ENCODE measurements around the gene TSEN54. TPM values are rescaled to one million over a fixed set of nuclear protein-coding genes. Genes with fewer than 3 reads are reported as not detected.

TSEN54 gene
- total RNA-seq, 4 donors from 2014 or later: 11.6 to 46.6 (median 25.8) TPM

DNA sequence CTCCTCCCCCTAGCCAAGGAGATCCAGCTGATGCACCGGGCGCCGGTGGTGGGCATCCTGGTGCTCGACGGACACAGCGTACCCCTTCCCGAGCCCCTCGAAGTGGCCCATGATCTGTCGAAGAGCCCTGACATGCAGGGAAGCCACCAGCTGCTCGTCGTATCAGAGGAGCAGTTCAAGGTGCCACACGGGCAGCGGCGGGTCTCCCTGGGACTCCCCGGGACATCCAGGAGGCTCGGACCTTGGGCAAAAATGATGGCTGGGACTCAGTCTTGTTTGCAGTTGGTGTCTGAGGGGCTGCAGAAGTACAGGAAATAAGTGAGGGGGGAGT lies 55.5 kb downstream of the TSEN54 start:
- H3K27me3 ChIP-seq: no peaks in the 10 kb centered on the region
- H3K4me1 ChIP-seq: peaks cover 3 to 5% of the 10 kb centered on the region in 2 donors
- TF ChIP-seq, protein P1, sequence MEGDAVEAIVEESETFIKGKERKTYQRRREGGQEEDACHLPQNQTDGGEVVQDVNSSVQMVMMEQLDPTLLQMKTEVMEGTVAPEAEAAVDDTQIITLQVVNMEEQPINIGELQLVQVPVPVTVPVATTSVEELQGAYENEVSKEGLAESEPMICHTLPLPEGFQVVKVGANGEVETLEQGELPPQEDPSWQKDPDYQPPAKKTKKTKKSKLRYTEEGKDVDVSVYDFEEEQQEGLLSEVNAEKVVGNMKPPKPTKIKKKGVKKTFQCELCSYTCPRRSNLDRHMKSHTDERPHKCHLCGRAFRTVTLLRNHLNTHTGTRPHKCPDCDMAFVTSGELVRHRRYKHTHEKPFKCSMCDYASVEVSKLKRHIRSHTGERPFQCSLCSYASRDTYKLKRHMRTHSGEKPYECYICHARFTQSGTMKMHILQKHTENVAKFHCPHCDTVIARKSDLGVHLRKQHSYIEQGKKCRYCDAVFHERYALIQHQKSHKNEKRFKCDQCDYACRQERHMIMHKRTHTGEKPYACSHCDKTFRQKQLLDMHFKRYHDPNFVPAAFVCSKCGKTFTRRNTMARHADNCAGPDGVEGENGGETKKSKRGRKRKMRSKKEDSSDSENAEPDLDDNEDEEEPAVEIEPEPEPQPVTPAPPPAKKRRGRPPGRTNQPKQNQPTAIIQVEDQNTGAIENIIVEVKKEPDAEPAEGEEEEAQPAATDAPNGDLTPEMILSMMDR (IDR thresholded peaks at IDR 0.05): no peak
- TF ChIP-seq POLR2A (IDR thresholded peaks at IDR 0.05): no peak
- no peaks in the 10 kb centered on the region for H3K9me3 ChIP-seq
- WGBS, 2 donors: 96 to 97% methylated on average over 8 to 16 of the region's 16 CpGs
- no peak overlapping the region for H3K4me3 ChIP-seq (replicated peaks in 1 of 3)
- H3K27ac ChIP-seq: no peak overlapping the region
- peaks cover 16 to 18% of the 10 kb centered on the region in 2 donors for H3K36me3 ChIP-seq
- DNase-seq: no peak
- intact Hi-C loops (cut with DNase I): no loop called here

DNA sequence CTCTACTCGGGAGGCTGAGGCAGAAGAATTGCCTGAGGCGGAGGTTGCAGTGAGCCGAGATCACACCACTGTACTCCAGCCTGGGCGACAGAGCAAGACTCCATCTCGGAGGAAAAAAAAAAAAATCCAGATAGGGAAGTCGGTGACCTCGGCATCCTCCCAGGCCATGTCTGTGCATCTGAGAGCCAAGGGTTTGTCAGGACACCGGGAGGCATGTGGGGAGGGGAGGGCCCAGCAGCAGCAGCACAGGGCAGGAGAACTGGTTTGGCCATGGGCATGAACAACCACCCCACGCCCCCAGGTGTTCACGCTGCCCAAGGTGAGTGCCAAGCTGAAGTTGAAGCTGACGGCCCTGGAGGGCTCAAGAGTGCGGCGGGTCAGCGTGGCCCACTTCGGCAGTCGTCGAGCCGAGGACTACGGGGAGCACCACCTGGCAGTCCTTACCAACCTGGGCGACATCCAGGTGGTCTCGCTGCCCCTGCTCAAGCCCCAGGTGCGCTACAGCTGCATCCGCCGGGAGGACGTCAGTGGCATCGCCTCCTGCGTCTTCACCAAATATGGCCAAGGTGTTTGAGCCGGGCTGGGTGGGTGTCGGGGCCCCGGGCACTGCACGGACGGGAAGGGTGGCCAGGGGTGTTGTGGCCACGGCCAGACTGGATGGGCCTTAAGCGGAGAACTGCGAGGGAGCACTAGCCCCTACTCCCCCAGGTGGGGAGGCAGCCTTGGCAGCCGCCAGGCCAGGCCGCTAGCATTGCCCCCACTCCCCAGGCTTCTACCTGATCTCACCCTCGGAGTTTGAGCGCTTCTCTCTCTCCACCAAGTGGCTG lies 56.6 kb downstream of the TSEN54 start:
- DNase-seq: no peak
- TF ChIP-seq, protein P1 (IDR thresholded peaks at IDR 0.05): no peak
- TF ChIP-seq POLR2A (IDR thresholded peaks at IDR 0.05): no peak
- no peak overlapping the region for H3K4me3 ChIP-seq (replicated peaks in 1 of 3)
- intact Hi-C loops (cut with DNase I): no loop called here
- peaks cover 16 to 18% of the 10 kb centered on the region in 2 donors for H3K36me3 ChIP-seq
- H3K9me3 ChIP-seq: no peaks in the 10 kb centered on the region
- H3K27ac ChIP-seq: no peak overlapping the region
- H3K4me1 ChIP-seq: no peaks in the 10 kb centered on the region
- WGBS, 2 donors: 92 to 95% methylated on average over 10 to 39 of the region's 39 CpGs
- H3K27me3 ChIP-seq: no peaks in the 10 kb centered on the region

DNA sequence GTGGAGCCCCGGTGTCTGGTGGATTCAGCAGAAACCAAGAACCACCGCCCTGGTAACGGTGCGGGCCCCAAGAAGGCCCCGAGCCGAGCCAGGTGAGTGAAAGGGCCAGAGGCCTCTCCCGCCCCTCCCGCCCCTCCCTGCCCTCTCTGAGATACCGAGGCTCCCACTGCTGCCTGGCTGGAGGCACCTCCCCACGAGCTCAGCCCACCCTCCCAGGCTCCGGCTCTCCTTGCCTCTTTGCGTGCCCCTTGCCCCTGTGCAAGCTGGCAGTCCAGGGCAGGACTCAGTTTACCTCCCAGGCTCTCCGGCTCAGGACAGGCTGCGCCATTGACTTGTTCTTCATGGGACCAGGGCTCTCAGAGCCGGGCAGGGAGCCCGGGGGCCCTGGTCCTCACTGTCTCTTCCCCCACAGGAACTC lies 57.2 kb downstream of the TSEN54 start:
- intact Hi-C loops (cut with DNase I): no loop called here
- TF ChIP-seq, protein P1 (IDR thresholded peaks at IDR 0.05): no peak
- TF ChIP-seq POLR2A (IDR thresholded peaks at IDR 0.05): no peak
- H3K27me3 ChIP-seq: no peaks in the 10 kb centered on the region
- no peak overlapping the region for H3K4me3 ChIP-seq (replicated peaks in 1 of 3)
- 92 to 96% methylated on average over 7 to 16 of the region's 16 CpGs for WGBS, 2 donors
- no peak overlapping the region for H3K27ac ChIP-seq
- peaks cover 16 to 18% of the 10 kb centered on the region in 2 donors for H3K36me3 ChIP-seq
- H3K4me1 ChIP-seq: no peaks in the 10 kb centered on the region
- no peaks in the 10 kb centered on the region for H3K9me3 ChIP-seq
- DNase-seq: no peak

DNA sequence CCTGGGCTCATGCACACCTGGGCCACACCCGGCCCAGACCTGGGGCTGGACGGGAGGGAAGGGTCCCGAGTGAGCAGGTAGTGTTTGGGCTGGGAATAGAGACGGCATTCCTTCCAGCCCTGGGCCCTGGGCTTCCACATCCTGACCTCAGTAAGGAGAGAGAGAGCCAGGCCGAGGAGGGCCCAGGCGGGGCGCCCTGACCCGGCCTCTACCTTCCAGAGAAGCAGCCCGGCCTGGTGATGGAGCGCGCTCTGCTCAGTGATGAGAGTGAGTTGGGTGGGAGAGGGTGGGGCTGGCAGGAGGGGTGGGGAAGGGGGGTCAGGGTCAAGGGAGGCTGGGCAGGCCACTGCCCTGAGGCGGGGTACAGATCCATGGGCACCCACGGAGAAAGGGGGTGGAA lies 57.7 kb downstream of the TSEN54 start:
- 93 to 95% methylated on average over 7 to 13 of the region's 13 CpGs for WGBS, 2 donors
- H3K4me1 ChIP-seq: peaks cover 4% of the 10 kb centered on the region in 2 donors
- no peaks in the 10 kb centered on the region for H3K9me3 ChIP-seq
- TF ChIP-seq, protein P1 (IDR thresholded peaks at IDR 0.05): no peak
- no peak for TF ChIP-seq POLR2A (IDR thresholded peaks at IDR 0.05)
- no peak overlapping the region for H3K27ac ChIP-seq
- no peak for DNase-seq
- peaks cover 14 to 16% of the 10 kb centered on the region in 2 donors for H3K36me3 ChIP-seq
- H3K27me3 ChIP-seq: no peaks in the 10 kb centered on the region
- H3K4me3 ChIP-seq (replicated peaks in 1 of 3): no peak overlapping the region
- intact Hi-C loops (cut with DNase I): no loop called here

Small RNAs within 50 kb of the gene (microRNA-seq; reads per million reads assigned to microRNA genes)
- not detected for gene MIR6785

Other genes with a start within 250 kb of the TSEN54 start
- gene MIF4GD, start 245.3 kb upstream of the TSEN54 start, total RNA-seq: 10 to 100 TPM; 17.7 to 31.1 (median 23.0) TPM
- 10 to 100 TPM in 3 of 4 donors, 1 to 10 TPM in 1; 2.1 to 14.3 (median 12.7) TPM for gene SLC25A19, start 227.1 kb upstream of the TSEN54 start, total RNA-seq
- gene GRB2, start 110.8 kb upstream of the TSEN54 start, total RNA-seq: 100 to 1,000 TPM in 2 of 4 donors, 10 to 100 TPM in 2; 65.8 to 101 (median 97.3) TPM
- gene TMEM94, start 59.9 kb upstream of the TSEN54 start, total RNA-seq: 100 to 1,000 TPM in 1 of 4 donors, 10 to 100 TPM in 3; 52.1 to 116 (median 92.7) TPM
- 10 to 100 TPM; 15.0 to 87.2 (median 21.7) TPM for gene CASKIN2, start 991 bp upstream of the TSEN54 start, total RNA-seq
- 10 to 100 TPM; 35.6 to 73.5 (median 53.8) TPM for gene LLGL2, start 9.2 kb downstream of the TSEN54 start, total RNA-seq
- 100 to 1,000 TPM in 2 of 4 donors, 10 to 100 TPM in 2; 64.9 to 209 (median 120) TPM for gene MYO15B, start 71.3 kb downstream of the TSEN54 start, total RNA-seq
- gene SMIM5, start 116.9 kb downstream of the TSEN54 start, total RNA-seq: 10 to 100 TPM in 2 of 4 donors, 1 to 10 TPM in 2; 2.3 to 13.6 (median 7.9) TPM
- 10 to 100 TPM; 41.9 to 91.8 (median 70.1) TPM for gene RECQL5, start 150.6 kb downstream of the TSEN54 start, total RNA-seq
- 10 to 100 TPM; 52.5 to 83.6 (median 72.7) TPM for gene SAP30BP, start 150.8 kb downstream of the TSEN54 start, total RNA-seq
- gene ITGB4, start 204.9 kb downstream of the TSEN54 start, total RNA-seq: 10 to 100 TPM; 19.7 to 27.3 (median 23.1) TPM
- 10 to 100 TPM; 15.4 to 28.5 (median 24.9) TPM for gene GALK1, start 248.7 kb downstream of the TSEN54 start, total RNA-seq

All from thyroid gland (tissue), 4 donors.